ENCODE results near the gene WSB1.

WSB1 gene

DNA sequence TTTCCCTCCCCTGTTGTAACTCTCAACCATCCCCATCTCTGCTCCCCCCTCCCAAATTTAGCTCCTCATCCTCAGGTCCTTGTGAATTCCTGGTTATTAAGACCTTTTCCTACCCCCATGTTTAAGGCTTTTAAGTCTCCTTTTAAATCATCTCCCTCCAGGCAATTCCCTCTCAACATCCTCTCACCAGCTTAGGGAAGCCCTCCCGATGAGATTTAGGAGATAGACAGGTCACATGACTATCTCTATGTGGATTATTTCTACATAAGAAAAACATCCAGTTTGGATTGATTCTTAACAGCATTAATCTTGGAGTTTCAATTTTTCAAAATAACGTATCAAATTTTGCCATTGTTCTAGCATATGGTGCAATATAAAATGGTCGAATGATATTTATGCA, 12.5 kb upstream of the WSB1 start:
- no peak for DNase-seq

DNA sequence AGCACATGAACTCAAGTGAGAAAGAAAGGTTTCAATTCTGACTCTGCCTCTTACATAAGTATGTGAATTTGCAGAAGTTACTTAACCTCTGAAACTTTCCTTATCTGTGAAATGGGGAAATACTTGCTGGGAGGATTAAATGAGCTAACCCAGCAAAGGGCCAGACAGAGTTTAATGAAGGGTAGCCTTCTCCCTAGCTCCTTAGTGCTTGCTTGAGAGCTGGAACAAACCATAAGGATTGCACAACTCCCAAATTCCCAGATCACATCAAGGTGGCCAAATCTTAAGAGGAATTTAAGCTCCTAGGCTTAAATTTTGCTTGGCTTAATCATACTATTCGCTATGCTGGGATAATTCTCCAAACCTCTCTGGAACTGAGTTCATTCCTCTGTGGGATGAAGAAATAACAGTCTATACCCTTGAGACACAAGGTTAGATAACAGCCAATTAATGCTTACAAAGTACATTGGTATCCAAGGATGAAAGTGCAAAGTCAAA, 11.8 kb upstream of the WSB1 start:
- no peak for DNase-seq

DNA sequence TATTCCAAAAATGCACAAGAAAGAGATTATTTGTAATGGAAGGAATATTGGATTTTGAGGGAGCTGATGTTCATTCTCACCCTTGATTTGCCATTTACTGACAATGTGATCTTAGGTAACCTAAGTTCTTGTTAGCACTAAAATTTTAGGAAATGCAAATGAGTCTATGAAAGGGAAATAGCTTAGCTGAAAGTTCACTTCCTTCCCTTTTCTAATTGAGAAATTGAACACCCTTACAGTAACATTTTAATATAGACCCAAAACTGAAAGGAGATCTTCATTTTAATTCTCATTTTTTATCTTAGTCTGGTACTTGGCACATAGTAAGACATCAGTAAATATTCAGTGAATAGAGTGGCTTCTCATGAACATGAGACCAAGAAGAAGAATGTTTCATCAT, 10.9 kb upstream of the WSB1 start:
- no peak for DNase-seq

DNA sequence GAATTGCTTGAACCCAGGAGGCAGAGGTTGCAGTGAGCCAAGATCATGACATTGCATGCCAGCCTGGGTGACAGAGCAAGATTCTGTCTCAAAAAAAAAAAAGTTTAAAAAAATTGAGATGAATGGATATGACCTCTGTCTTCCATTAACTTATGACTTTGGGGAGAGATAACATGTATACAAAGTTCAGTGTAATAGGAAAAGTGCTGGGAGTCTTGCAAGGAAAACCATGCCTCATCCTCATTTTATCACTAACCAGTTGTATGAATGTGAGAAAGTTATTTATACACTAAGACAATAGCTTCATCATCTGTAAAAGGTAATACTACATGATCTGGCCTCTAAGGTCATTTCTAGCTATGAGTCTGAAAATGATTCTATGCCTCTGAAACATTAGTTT, 10.2 kb upstream of the WSB1 start:
- DNase-seq = no peak

DNA sequence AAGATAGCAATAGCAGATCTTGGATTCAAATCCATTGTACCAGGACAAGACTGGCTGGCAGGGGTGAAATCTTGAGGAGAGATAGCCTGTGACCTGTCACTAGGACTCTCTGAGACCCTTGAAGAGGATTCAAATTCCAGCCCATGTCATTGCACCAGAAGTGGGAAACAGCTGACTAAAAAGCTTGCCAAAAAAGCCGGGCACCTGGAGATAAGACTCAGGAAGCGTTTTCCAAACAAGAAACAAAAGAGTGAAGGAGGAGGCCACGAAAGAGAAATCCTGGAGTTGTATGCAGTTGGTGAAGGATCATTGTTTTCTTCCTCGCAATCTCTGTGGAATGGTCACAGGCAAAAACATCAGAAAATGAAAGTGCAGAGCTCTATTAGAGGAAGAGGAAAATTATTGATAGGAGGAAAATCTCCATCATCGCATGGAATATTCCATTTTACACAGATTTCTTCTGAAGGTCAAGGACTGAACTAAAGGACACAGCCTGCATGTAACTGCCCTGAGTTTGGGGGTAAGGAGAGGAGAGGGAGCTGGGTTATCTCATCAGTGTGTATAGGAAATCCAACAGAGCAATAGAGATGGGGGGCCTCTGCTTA, 9.0 kb upstream of the WSB1 start:
- DNase-seq = no peak

DNA sequence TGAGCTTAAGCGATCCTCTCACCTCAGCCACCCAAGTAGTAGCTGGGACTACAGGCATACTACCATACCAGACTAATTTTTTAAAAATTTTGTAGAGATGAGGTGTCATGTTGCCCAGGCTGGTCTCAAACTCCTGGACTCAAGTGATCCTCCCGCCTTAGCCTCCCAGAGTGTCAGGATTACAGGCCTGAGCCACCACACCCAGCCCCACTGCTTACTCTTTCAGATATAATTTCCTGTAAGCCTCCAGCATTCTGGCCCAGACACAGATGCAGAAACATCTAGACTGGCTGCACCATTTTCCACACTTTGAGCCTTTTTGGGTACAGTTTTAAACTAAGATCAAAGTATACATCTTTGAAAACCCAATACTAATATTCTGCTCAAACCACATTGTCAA, 8.4 kb upstream of the WSB1 start:
- no peak for DNase-seq

DNA sequence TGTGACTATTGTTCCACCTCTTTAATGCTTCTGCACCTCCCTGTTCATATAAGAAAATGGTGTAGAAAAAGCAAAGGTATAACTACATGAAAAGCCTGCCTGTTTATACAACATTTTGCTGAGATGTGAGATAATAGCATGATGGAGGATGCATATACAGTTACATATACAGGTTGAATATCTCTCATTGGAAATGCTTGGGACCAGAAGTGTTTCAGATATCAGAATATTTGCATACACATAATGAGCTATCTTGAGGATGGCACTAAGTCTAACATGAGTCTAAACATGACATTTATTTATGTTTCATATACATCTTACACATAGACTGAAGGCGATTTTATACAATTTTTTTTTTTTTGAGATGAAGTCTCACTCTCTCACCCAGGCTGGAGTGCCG, 5.7 kb upstream of the WSB1 start:
- DNase-seq = no peak

DNA sequence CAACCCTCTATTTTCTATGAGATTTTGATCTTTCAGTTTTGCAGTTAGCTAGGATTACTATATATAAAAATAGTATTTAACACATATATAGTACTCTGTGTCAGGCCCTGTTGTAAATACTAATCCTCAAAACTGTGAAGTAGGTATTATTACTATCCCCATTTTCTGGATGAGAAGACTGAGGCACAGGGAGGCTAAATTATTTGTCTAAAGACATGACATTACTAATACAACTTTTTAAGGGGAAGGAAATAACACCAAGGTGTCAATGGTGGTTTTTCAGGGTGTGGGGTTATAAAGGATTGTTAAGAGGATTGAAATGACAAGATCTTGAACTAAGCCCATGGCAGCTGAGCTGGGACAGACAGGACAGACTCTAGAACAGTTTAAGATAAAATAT, 4.1 kb upstream of the WSB1 start:
- DNase-seq = no peak

DNA sequence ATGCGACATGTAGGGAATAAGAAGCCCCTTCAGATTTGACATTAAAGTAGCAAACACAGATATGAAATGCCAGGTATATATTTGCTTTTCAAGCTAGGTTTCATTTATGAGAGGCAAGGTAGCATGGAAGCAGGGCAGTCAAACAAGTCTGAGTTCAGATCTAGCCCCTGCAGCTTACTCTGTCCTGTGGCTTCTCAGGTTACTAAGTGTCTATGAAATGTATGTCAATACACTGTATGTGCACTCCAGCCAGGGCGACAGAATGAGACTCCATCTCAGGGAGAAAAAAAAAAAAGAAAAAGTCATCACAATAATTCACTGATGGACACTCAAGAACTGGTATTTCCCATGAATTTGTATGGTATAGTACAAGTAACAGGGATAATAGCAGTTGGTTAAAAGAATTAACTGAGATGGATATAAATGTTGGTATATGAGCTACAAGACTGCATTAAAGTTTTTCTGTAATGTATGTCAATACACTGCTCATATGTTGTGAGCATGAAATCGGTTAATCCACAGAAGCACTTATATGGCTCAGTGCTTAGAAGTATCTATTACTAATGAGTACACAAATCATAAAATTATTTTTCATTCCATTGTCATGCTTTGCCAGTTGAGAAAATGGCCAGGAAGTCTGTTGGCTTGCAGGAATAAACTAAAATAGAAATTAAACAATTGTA, 2.9 kb upstream of the WSB1 start:
- no peak for DNase-seq

DNA sequence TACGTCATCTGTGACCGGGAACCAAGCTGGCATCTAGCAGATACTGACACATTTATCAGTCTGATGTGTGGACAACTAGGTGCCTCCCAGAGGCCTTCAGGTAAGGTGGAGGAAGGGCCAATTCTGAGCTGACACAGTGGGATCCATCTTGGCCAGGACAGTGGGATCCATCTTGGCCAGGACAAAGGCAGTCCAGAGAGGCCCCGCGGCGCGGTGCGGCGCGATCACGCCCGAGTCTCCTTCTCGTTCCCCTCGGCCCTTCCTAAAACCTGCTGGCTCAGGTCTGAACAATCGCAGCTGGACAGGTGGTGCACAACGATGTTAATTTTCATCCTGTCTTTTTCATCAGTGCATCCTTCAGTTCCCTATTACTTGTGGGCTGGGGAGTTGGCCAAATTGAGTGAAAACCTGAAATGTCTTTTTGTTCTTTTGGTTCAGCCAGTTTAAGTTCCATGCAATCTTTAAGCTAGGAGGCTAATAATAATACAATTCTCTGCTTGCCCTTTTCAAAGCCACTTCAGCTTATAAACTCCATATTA, 486 bp upstream of the WSB1 start:
- DNase-seq = no peak

DNA sequence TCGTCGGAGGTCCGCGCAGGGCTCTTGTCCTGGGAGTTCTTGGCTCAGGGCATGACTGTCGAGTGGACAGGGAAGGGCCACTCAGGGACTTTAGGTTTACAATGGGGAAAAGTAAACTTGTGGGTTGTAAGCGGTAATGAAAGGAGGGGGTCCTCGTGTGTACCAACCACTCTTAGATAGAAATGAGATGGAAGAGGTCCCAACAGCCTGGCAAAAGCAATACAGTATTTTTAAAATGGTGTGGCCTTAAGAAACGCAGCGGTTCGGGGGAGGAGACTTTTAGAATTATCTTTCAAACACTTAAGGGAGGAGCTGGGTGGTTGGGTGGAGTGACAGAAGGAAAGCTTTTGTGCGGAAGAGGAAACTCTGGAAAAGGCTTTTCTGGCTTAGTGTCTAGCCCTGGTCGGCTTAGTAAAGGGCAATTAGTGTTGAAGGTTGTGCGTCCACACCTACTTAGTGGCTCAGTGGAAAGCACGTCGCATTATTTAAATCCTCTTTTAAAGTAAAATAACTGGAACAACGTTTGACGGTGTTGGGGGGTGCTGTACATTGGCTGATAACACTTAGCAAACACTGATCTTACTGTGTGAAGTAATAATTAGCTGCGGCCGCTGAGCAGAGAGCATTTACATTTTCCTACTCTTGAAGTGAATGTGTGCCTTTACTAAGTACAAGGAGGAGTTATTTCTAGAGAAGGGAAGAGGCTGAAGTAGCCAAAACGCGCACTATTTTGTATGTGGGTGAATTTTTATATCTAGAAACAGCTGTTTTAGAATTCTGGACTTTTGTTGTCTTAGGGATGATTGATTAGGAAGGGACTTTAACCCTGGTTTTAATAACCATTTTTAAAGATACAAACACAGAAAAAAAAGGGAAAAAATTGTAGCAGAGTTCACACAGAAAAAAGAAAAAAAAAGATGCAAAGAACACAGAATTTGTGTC, 1.0 kb downstream of the WSB1 start:
- DNase-seq = peak; percentile 12

DNA sequence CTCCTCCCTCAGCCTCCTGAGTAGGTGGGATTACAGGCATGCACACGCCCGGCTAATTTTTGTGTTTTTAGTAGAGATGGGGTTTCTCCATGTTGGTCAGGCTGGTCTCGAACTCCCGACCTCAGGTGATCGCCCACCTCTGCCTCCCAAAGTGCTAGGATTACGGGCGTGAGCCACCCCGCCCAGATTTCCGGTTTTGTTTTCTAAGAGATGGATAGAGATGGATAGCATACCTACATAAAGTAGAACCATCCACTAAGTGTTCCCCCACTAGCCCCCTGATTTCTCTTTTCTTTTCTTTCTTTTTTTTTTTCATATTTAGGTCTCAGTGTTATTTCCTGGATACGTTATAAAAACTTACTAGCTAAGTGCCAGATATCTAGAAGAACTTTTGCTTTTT, 2.0 kb downstream of the WSB1 start:
- no peak for DNase-seq

DNA sequence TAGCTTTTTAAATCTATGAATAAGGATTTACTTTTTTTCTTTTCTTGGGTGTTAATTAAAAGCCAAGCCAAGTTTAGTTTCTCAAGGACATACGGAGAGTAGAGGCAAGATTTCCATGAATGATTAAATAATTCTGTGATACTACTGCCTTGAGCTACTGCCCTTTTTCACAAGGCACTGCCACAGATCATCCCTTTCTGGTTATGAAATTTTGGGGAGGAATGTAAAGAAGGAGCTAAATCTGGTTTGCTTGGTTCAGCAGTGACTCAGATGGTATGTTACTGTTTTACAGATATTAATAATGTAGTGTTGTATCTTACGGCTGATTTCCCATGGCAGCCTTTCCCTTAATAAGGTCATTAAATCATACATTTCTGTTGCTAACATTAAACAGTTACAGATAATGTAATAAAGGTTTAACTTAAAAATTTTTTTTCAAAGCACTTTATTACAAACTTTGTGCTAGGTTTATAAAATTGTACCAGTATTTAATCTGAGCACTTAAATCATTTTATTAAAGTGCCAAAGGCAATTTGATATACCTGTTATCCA, 2.6 kb downstream of the WSB1 start:
- DNase-seq = no peak

DNA sequence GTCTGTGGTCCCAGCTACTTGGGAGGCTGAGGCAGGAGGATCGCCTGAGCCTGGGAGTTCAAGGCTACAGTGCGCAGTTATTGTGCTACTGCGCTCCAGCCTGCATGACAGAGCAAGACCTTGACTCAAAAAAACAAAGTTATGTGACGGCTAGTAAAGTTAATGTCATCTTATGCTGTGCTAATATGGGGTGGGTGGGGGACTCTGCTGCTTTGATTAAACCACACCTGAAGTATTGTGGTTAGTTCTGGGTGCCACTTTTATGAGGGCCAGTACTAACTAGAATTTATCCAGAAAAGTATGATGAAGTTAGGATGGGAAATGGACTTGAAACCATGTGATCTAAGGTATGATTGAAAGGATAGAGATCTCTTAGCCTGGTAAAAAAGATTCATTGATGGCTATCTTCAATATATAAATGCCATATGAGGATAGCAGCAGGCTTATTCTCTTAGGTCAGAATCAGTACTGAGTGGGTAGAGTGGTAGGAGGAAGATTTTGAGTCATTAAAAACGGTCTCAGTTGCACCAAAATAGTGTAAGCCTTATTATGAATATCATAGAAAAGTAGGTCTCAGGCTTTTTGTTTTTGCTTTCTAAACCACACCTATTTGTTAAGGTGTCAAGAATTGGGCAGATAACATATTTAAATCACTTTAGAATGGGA, 5.6 kb downstream of the WSB1 start:
- DNase-seq = no peak

DNA sequence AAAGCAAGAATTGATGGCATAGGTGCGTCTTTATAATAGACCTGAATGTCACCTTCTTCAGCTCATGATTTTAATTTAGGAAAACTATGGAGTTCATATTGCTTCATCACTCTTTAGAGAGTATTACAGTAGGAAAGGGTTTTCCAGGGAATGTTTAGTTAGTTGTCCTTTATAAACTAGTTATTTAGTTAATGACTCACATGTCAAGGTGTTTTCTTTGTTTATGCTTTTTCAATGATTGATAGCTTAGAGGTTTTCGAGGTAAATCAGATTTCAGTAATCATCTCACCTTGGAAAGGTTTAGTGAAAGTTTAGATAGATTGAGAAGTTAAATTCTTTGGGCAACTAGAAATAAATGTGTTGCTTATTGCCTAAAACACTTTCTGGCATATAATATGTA, 9.8 kb downstream of the WSB1 start:
- no peak for DNase-seq

DNA sequence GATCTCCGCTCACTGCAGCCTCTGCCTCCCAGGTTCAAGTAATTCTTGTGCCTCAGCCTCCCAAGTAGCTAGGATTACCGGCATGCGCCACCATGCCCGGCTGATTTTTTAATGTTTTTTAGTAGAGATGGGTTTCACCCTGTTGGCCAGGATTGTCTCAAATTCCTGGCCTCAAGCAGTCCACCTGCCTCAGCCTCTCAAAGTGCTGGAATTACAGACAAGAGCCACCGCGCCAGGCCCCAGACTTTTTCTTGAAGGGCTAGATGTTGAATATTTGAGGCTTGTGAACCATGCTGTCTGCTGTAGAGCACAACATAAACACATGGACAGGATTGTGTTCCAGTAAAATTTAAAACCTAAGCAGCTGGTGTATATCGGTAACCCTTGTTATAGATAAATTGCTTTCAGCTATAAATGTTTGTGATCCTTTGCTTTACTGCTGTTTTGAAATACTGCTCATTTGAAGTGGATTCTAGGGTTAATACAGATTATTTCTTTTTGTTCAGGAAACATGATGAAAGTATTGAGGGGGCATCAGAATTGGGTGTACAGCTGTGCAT, 12.4 kb downstream of the WSB1 start:
- no peak for DNase-seq

DNA sequence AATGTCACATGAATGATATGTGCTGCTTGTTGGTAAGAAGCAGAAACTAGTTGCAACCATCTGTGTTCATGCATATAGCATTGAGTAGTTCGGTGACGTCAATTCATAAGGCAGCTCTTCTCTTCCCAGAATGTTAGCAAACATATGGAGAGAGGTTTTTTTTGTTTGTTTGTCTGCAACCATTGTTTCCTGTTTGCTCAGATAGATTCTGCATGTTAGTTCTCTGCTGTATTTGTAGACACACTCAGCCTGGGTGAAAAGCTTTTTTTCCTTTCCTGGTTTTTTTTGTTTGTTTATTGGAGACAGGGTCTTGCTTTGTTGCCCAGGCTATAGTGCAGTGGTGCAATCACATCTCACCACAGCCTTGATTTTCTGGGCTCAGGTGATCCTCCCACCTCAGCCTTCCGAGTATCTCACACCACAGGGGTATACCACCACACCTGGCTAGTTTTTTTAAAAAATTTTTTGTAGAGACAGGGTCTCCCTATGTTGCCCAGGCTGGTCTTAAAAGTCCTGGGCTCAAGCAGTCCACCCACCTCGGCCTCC, 16.7 kb downstream of the WSB1 start:
- DNase-seq = no peak

DNA sequence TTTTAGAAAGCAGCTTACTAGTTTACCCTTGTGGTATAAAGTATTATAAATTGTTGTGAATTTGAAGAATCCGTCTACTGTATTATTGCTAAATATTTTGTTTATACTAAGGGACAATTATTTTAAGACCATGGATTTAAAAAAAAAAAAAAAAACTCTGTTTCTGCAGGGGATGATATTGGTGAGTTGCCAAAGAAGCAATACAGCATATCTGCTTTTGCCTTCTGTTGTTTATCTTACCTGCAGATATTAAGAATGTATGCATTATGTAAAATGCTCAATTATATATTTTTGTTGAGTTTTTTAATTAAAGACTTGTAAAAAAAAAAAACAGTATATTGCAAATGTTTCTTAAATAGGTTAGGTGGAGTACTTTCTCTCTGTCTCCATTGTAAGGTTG, 19.4 kb downstream of the WSB1 start:
- no peak for DNase-seq

DNA sequence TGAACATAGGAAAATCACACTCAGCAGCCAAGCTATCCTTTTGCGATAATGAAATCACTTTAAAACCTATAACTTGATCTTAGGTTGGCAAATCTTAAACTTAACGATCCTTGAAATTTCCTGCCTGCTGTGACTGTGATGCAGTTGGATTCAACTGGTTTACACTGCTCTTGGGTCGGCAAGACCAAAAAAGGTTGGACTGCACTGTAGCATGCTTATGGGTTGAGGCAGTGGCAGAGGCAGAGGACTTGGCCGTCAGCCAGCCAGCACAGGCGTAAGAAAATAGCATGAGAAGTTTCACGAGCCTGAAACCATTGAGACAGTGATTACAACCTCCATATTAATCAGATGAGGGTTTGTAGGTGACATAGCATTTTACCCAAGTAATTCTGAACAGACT, 21.4 kb downstream of the WSB1 start:
- no peak for DNase-seq

DNA sequence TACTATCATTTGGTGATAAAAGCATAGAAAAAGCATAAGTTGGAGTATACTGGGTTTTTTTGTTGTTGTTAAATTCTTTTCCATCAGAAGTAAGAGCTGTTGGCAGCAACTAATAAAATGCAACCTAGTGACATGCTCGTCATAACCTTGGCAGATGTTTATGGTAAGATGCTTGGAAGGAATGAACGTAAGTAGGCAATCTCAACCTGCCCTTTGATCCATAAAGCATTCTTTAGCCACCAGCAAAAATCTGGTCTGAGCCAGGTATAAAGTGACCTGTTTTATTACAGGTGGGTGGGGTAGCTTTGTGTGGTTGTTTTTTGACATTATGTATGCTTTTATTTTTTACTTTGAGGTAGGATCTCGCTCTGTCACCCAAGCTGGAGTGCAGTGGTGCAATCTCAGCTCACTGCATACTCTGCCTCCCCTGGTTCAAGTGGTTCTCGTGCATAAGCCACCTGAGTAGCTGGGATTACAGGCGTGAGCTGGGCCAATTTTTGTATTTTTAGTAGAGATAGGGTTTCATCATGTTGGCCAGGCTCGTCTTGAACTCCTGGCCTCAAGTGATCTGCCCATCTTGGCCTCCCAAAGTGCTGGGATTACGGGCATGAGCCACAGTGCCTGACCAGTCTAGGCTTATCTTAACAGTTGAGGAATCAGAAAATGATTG, 22.0 kb downstream of the WSB1 start:
- DNase-seq = no peak

DNA sequence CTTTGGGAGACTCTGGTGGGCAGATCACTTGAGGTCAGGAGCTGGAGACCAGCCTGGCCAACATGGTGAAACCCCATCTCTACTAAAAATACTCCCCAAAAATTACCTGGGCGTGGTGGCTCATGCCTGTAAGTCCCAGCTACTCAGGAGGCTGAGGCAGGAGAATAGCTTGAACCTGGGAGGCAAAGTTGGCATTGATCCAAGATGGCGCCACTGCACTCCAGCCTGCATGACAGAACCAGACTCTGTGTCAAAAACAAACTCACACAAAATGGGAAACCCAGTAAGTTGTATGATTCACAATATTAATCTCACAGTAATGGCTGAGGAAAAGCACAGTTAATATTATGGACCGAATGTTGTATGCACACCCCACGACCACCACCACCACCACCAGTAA, 24.3 kb downstream of the WSB1 start:
- no peak for DNase-seq

DNA sequence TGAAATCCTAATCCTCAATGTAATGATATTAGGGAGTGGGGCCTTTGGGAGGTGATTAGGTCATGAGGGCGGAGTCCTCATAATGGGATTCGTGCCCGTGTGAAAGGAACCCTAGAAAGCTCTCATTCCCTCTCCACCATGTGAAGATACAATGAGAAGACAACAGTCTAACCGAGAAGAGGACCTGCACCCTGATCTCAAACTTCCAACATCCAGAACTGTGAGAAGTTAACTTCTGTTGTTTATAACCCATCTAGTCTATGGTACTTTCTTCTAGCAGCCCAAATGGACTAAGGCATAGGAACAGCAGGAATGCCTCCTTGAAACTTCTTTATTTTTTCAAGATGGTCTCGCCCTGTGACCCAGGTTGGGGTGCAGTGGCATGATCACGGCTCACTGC, 24.7 kb downstream of the WSB1 start:
- no peak for DNase-seq

All from stimulated activated naive CD4-positive, alpha-beta T cell treated with Interleukin-2 at 50 U/mL for 16 hours (primary cell).